ENCODE results near the gene UNC93B1. TPM values are rescaled to one million over a fixed set of nuclear protein-coding genes. Genes with fewer than 3 reads are reported as not detected.
"Not testable (repeated sequence)": the region's sequence is repeated elsewhere in the genome, so short reads cannot be mapped to it uniquely, and the experiment has no call there.

The UNC93B1 gene

GRCh38 chr11:67955461-67956007 is 48.4 kb downstream of the UNC93B1 start:
- Histone ChIP-seq H3K27me3 (ENCODE audit: control insufficient read depth, insufficient read depth, low read length) (peaks cover 10% of the 10 kb centered on the region), H3K4me3 (ENCODE audit: low read length) (peak overlapping the region; percentile 70), H3K4me2 (ENCODE audit: low read length) (peak overlapping the region; percentile 87), H3K9ac (ENCODE audit: low read depth, low read length) (peak overlapping the region; percentile 38)
- not testable (repeated sequence) for H3K4me1 ChIP-seq (ENCODE audit: control insufficient read depth, insufficient read depth, low read length); H3K36me3 ChIP-seq (ENCODE audit: insufficient read depth, low read length); H3K9me3 ChIP-seq (replicated peaks; ENCODE audit: low read length)

- H3K4me2 ChIP-seq (ENCODE audit: low read length); H3K36me3 ChIP-seq (ENCODE audit: insufficient read depth, low read length); H3K4me3 ChIP-seq (ENCODE audit: low read length); H3K9ac ChIP-seq (ENCODE audit: low read depth, low read length); H3K9me3 ChIP-seq (replicated peaks; ENCODE audit: low read length); H3K4me1 ChIP-seq (ENCODE audit: control insufficient read depth, insufficient read depth, low read length): not testable (repeated sequence)
- H3K27me3 ChIP-seq (ENCODE audit: control insufficient read depth, insufficient read depth, low read length): peaks cover 10% of the 10 kb centered on the region
Measured at GRCh38 chr11:67954971-67955370, 48.9 kb downstream of the UNC93B1 start.

DNA sequence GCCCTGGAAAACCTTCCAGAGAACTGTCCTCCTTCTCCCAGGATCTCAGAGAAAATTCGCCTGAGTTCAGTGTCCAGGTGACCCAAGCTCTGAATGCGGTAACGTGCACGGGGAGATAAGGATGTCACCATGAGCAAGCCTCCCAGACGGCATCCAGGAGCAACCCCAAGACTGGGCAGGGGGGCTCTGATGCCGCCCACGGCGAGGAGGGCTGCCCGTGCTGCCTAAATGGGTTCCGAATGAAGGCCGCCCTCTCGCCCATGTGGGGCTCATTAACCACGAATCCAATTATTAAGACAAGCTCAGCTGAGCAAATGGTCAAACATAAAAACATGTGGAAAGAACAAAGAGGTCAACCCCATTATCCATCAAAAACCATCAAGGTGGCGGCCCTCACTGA is 49.6 kb downstream of the UNC93B1 start:
- H3K4me1 ChIP-seq (ENCODE audit: control insufficient read depth, insufficient read depth, low read length): not testable (repeated sequence)

DNA sequence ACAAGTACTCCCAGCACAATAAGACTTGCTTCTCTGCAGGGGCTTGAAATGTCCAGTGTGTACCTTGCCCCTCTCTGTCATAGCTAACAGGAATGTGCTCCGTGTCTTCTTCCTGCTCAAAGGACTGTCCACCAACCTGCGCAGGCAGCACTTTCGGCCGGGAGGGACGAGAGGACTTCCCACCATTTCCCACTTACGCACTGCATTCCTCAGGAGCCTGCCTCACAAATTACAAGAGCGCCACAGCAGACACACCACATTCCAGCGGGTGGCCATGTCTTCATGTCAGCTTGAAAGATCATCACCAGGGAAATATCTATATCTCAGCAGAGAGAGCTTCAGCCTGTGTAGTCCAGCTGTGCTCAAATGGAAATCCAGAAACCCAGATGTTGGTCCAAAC is 53.2 kb downstream of the UNC93B1 start:
- H3K36me3 ChIP-seq (ENCODE audit: insufficient read depth, low read length): not testable (repeated sequence)

More for the DNA sequence above, 49.6 kb downstream of the UNC93B1 start:
- H3K9ac ChIP-seq (ENCODE audit: low read depth, low read length); H3K4me3 ChIP-seq (ENCODE audit: low read length); H3K4me2 ChIP-seq (ENCODE audit: low read length); H3K36me3 ChIP-seq (ENCODE audit: insufficient read depth, low read length); H3K9me3 ChIP-seq (replicated peaks; ENCODE audit: low read length): not testable (repeated sequence)
- peaks cover 10% of the 10 kb centered on the region for H3K27me3 ChIP-seq (ENCODE audit: control insufficient read depth, insufficient read depth, low read length)

GRCh38 chr11:67947785-67948184 is 56.1 kb downstream of the UNC93B1 start:
- not testable (repeated sequence) for H3K4me2 ChIP-seq (ENCODE audit: low read length); H3K4me3 ChIP-seq (ENCODE audit: low read length); H3K27me3 ChIP-seq (ENCODE audit: control insufficient read depth, insufficient read depth, low read length); H3K9me3 ChIP-seq (replicated peaks; ENCODE audit: low read length); H3K4me1 ChIP-seq (ENCODE audit: control insufficient read depth, insufficient read depth, low read length); H3K9ac ChIP-seq (ENCODE audit: low read depth, low read length); H3K36me3 ChIP-seq (ENCODE audit: insufficient read depth, low read length)

More for the DNA sequence above, 53.2 kb downstream of the UNC93B1 start:
- H3K4me2 ChIP-seq (ENCODE audit: low read length); H3K4me1 ChIP-seq (ENCODE audit: control insufficient read depth, insufficient read depth, low read length); H3K4me3 ChIP-seq (ENCODE audit: low read length); H3K9ac ChIP-seq (ENCODE audit: low read depth, low read length); H3K9me3 ChIP-seq (replicated peaks; ENCODE audit: low read length): not testable (repeated sequence)
- peaks cover 10% of the 10 kb centered on the region for H3K27me3 ChIP-seq (ENCODE audit: control insufficient read depth, insufficient read depth, low read length)

GRCh38 chr11:67946403-67946802 is 57.5 kb downstream of the UNC93B1 start:
- H3K9me3 ChIP-seq (replicated peaks; ENCODE audit: low read length); H3K4me2 ChIP-seq (ENCODE audit: low read length); H3K36me3 ChIP-seq (ENCODE audit: insufficient read depth, low read length); H3K4me1 ChIP-seq (ENCODE audit: control insufficient read depth, insufficient read depth, low read length); H3K9ac ChIP-seq (ENCODE audit: low read depth, low read length); H3K27me3 ChIP-seq (ENCODE audit: control insufficient read depth, insufficient read depth, low read length); H3K4me3 ChIP-seq (ENCODE audit: low read length): not testable (repeated sequence)

DNA sequence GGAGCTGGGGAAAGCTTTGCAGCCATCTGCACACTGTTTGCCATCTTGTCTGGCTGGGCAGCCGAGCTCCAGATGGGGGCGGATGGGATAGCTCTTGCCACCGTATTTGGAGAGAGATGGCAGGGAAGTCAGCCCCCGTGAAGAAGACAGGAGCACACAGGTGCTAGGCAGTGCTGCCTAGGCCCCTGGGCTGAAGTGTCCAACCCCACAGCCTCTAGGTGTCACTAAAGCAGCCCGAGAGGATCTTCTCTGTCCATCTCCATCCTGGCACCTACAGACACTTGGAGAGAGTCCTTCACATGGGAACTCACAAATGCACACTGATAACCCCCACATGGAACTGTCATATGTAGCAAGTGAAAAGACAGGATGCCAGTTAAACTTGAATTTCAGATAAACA is 60.5 kb downstream of the UNC93B1 start:
- not testable (repeated sequence) for H3K27me3 ChIP-seq (ENCODE audit: control insufficient read depth, insufficient read depth, low read length); H3K36me3 ChIP-seq (ENCODE audit: insufficient read depth, low read length); H3K9me3 ChIP-seq (replicated peaks; ENCODE audit: low read length); H3K4me1 ChIP-seq (ENCODE audit: control insufficient read depth, insufficient read depth, low read length); H3K4me2 ChIP-seq (ENCODE audit: low read length); H3K4me3 ChIP-seq (ENCODE audit: low read length); H3K9ac ChIP-seq (ENCODE audit: low read depth, low read length)

Small RNA genes lying within 50 kb of the gene (small RNA-seq; reads per million reads assigned to genes)
- gene MIR6753: not detected
